HuH-7.5 (cell line): ENCODE measurements around the gene PPARG.
"Not testable (repeated sequence)": the region's sequence is repeated elsewhere in the genome, so short reads cannot be mapped to it uniquely, and the experiment has no call there.

Source experiments
- DNase-seq: peaks from one replicate; pipeline ENCODE4 v3.0.0; 2011; ENCODE audit warnings: low spot score

Gene PPARG

DNA sequence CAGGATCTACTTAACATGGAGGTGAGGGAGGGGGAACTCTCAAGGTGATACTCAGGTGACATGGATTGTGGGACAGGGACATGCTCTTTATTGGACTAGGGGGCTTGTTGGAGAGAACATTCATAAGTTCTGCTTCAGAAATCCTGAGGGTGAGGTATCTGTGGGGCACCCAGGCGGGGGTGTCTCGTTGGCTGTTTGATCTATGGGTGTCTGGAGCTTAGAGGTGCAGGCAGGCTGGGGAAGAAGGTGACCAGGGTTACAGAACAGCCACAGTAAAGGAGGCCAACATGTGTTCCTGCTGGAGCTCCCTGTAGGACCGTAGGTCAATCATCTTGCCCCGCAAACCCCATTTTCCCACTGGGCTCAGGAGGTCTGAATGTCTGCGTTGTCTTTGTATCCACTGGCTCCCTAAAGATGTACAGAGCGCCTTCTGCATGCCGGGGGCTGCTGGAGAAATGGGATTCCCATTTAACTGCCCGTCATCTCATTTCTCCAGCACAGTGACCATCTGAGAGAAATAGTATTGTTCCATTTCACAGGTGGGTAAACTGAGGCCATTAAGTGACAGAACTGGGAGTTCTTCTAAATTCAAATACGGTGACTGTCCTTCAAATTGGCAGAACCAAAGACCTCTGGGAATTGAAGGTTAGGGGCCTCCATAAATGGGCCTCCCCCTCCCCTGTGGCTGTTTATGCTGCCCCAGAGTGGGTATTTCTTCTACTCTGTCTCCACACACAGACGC lies 155.1 kb downstream of the PPARG start:
- no peak for DNase-seq

DNA sequence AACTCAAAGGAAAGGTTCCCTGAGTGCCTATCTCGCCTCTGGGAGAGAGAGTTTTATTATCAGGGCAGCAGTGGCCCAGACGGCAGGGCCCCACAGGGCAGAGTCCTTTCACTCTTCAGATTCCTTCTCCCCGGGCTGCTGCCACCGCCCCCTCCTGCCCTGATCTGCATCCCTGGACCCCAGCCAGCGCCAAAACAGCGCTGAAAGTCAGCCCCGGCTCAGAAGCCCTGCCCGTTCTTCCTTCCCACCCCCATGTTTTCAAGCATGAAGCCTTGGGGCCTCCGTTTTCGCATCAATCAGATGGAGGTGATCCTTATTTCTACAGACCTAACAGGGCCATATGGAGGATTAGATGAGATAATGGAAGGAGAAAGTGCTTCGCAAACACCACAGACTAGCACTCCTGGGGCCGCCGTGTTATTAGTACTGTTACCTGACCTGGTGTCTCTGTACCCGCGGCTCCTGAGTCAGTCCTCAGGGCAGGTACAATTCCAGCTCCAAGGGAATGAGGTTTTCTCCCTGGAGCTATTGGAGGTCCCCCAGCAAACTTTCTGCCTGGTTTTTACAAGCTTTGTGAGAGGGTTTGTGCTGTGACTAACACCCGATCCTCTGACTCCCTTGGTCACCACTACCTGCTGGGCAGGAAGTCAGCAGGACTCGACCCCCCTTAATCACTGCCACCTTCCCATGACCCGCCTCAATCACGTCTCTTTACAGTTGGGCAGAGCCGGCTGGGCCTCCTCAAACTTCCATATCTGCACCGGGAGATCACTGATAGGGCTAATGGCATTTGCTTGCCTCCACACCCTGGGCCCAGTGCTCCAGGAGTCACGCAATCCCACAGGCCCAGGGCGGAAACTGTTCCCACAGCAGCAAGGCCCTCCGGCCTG lies 156.0 kb downstream of the PPARG start:
- peak; percentile 93 for DNase-seq

DNA sequence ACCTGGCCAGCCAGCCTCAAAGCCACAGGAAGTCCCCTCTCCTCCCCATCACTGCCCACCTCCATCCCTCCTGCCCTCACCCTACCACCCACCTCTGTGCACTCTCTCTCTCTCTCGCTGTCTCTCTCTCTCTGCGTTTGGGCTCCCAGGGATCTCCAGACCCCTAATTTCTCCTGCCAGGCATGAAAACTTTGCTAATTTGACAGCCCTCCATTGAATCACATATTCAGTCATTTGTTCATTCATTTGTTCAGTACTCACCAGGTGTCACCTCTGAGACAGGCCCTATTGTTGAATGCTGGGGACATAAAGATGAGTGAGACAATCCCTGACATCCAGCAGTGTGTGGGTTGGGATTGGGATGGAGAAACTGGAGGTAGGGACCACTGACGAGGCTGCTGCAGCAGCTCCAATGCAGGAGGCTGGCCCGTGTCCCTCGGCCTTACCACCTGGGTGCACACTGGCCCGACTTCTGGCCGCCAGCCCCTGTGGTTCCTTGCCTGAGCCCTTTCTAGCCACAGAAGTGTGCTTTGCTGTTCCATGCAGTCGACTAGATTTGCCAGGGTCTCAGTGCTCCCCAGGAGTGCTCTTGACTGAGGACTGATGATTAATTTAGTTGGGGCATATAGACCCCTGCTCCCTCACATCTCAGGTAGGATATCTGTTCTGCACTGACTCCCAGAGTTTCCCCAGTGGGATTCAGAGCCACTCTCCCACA lies 156.8 kb downstream of the PPARG start:
- no peak for DNase-seq

DNA sequence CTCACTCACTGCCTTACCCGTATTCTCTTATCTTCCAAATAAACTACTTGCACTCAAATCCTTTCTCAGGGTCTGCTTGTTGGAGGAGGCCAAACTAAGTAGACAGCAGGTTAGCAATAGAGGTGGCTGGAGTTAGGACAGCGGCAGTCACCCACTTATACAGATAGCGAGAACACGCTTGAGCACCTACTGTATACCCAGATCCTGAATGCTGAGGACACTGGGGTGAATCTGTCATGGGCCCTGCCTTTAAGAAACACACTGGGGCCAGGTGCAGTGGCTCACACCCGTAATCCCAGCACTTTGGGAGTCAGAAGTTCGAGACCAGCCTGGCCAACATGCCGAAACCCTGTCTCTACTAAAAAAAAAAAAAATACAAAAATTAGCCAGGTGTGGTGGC lies 157.4 kb downstream of the PPARG start:
- no peak for DNase-seq

DNA sequence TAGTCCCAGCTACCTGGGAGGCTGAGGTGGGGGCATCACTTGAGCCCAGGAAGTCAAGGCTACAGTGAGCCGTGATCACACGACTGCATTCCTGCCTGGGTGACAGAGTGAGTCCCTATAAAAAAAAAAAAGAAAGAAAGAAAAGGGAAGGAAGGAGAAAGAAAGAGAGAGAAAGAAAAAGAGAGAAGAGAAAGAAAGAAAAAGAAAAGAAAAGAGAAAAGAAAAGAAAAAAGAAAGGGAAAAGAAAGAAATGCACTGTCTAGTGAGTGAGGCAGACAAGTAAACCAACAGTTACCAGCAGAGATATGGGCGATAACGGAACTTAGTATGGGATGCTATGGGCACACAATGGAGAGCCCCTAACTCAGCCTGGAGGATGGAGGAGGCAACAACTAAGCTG lies 158.2 kb downstream of the PPARG start:
- DNase-seq: no peak

DNA sequence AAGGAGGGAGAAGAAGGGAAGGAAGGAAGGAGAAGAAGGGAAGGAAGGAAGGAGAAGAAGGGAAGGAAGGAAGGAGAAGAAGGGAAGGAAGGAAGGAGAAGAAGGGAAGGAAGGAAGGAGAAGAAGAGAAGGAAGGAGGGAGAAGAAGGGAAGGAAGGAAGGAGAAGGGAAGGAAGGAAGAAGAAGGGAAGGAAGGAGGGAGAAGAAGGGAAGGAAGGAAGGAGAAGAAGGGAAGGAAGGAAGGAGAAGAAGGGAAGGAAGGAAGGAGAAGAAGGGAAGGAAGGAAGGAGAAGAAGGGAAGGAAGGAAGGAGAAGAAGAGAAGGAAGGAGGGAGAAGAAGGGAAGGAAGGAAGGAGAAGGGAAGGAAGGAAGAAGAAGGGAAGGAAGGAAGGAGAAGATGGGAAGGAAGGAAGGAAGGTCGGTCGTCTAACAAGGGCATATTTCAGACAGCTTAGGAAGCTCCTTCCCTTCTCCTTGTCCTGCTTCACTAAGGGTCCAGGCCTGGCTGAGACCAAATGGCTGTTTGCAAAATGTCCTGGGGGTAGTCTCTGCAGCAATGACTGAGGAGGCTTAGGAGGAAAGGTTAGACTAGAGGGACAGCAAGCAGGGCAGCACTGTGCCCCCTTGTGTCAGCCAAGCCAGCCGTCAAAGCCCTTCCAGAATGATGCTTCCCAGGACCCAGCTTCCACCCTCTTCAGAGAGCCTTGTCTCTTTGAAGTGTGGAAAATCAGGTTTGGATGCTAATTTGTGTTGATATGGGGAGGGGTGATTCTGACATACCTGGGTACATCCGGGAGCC lies 159.7 kb downstream of the PPARG start:
- peak; percentile 39 for DNase-seq

DNA sequence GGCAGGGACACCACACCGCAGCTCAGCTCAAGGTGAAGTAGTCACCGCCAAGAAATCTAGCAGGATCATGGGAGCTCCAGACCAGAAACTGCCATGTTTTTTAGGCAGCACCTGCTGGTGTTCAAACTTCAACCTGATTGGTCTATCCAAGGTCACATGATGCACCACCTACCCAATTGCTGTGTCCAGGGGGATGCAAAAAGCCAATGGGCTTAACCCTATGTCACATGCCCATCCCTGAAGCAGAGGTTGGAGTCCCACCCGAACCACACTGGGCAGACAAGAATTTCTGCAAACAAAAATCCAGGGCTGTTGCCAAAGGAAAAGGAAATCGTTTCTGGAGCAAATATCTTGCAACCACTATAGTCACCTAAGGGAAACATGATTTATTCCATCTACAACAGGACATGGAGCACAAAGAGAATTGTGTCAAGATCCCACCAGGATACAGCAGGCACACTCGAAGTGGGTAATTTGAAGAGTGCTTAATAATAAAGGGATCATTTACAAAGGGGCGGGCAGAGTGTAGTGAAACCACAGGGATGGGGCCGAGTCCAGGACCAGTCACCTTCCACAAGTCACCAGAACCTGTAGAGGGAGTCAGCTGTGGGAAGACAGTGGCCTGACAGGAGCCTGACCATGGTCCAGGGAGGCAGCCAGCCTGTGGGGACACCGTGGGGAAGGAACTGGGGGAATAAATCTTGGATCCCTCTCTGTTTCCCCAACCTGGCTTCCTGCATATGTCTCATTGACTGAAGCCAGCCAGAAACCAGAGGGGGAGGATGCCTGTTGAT lies 161.2 kb downstream of the PPARG start:
- no peak for DNase-seq

DNA sequence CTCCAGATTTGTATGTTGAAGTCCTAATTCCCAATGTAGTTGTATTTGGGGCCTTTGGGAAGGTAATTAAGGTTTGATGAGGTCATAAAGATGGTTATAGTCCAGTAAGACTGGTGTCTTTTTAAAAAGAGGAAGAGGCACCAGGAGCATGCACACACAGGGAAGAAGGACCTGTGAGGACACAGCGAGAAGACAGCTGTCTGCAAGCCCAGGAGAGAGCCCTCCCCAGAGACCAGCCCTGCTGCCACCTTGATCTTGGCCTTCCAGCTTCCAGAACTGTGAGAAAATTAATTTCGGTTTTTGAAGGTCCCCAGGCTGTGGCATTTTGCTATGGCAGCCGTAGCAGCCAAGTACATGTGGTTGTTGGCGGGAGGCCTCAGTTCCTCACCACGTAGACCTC lies 162.6 kb downstream of the PPARG start:
- DNase-seq: no peak

DNA sequence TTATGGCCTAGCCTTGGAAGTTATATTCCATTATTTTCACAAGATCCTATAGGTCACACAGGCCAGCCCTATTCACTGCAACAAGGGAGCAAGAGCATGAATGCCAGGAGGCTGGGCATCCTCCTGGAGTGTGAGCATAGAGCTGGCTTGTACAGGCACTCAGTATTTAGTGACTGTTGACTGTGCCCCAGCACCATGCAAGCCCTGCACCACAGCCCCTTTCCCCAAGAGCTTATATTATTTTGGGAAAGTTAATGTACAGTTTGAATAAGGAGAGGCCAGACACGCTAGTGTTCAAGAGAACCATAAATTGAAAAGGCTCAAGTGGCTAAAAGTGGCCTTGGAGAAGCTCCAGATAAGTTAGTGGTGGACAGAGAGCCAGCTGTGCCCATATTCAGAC lies 163.1 kb downstream of the PPARG start:
- DNase-seq: no peak

DNA sequence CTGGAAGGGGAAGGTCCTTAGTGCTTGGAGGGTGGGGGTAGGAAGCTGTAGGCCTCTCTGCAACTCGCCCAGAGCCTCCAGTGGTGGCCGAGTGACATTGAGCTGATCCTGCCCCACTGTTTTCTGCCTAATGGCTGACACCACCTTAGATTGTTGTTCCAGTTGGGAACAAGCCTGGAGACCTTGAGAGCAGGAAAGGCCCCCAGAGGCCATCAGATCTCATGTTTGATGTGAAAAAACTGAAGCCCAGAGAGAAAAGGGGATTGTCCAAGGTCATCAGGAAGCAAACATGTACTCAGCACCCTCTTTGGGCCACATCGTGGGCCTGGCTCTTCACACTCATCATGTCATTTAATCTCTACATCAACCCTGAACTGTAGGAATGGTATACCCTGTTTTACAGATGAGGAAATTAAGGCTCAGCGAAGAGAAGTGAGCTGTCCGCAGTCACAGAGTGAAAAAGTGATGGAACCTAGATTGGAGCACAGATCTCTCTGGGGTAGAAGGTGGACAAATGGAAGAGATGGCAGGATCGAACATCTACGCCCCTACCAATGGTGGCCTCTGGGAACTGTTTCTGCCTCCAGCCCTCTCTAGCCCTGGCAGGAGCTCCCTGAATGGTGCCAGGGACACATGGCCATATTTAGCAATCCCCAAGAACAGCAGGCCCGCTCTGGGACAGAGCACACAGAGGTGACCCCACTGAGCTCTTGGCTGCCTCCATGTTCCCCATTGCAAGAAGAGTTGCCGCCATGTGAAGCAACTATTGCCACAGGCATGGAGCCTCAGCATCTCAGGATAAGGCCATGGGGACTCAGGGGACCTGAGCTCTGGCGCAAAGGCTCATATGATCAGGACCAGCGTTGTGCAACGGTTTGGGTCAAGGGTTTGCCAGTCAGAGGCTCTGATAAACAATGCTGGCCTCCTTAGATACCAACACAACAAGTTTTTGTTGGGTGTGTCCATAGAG lies 163.8 kb downstream of the PPARG start:
- DNase-seq: no peak

DNA sequence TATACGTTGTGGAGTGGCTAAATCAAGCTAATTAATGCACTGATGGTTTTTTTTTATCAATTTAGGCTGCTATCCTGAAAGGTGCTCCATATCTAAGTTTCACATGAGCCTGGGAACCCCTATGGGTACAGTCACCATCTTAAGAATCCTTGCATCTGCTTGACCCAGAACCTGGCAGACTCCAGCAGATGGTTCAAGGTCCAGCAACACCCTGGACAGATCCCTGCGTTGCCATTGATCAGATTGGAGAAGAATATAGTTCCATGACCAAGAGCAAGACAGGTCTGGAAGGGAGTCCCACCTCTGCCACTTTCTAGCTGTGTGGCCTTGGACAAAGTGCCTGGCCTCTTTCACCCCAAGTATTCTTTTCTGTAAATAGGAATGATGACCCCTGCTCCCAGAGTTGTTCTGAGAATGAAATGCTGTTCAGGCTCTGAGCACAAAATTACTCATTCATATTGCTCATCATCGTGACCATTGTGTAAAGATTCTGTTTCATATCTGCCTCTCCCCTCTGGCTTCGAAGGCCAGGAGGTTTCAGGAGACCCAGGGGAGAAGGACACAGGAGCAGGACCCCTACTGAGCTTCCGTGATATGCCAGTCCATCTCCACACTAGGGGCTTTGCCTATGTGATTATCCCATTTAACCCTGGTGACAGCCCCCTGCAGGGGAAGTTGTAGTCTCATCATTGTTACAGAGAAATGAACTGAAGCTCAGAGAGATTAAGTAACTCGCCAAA lies 165.4 kb downstream of the PPARG start:
- no peak for DNase-seq

DNA sequence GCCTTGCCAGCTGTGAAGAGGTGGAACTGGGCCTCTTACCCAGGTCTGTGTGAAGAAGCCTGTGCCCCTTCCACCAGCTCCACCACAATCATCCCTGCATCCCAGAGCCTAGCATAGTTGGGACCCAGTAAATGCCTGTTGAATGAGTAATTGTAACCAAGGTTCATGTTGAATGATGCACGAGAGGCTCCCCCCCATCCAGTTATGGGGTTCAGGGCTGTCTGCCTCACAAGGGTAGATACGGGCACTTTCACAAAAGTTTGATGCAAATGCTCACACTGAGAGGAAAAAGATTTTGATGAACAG lies 165.9 kb downstream of the PPARG start:
- no peak for DNase-seq

DNA sequence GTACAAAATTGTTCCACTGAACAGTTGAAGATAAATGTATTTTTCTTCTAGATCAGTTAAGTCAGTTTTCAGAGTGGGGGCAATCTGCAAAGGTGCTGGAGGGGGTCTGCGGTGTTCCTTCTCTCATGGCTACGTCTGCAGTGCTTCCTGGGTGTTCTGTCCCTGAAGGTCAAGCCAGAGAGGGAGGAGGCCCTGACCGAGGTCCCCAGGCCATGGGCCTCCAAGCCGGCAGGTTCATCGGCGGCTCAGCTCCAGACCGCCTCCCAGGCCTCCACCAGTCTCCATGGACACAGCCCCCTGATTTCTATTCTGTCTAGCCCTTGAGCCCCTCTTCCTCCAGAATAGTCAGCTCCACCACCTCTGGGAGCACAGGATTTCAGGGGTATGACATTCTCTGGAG lies 166.9 kb downstream of the PPARG start:
- DNase-seq: no peak

DNA sequence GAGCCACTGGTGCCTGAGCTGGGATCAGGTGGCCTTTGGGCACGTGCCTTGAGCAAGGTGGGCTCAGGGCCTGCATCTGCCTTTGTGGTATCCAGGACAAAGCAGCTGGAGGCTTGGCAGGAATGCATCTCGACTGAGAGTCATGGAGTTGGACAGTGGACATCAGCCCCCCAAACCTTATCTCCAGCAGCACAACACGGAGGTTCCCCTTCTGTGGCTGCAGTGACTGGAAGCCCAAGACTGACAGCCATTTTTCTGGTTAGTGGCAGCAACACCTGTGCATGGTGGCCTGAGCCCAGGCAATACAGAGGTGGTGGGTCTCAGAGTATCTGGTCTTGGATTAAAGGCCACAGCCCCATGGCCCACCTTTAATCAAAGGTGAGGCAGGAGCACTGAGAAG lies 167.6 kb downstream of the PPARG start:
- no peak for DNase-seq

DNA sequence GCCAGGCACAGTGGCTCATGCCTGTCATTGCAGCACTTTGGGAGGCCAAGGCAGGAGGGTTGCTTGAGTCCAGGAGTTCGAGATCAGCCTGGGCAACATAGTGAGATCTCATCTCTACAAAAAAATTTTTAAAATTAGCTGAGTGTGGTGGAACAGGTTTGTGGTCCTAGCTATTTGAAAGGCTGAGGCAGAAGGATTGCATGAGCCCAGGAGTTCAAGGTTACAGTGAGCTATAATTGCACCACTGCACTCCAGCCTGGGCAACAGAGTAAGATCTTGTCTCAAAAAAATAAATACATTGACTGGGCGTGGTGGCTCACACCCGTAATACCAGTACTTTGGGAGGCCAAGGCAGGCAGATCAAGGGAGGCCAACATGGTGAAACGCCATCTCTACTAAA lies 168.5 kb downstream of the PPARG start:
- not testable (repeated sequence) for DNase-seq

DNA sequence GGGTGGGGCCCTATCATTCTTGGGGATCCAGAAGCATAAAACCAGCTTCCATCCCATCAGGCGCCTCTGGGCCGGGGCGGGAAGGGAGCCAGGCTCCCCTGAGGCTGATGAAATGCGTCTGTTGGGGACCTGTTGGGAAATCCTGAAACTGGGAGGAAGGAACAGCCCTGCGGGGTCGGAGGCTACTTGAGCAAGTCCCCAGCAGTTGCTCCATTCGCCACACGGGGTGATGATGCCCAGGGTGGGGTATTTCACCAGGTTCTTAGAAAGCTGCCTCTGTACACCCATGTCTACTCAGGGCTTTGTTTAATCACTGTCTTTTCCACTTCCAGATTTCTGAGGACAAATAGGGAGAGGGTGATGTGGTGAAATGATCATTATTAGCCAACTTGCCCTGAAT lies 170.0 kb downstream of the PPARG start:
- DNase-seq: no peak

DNA sequence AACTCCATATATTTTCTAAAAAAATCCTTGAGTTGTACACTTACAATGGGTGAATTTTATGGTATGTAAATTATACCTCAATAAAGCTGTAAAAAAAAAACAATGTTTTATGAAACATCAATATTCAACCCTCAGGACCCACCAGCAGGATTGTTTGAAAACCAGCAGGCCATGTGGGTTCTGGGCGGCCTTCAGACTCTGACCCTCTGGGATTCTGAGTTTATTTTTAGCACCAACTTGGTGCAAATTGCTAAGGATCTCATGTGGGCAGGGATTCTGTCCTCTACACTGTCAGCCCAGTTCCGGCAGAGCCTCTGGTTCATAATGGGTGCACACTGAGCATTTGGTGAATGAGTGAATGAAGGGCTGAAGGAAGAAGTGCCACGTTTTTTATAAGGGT lies 171.3 kb downstream of the PPARG start:
- DNase-seq: no peak

DNA sequence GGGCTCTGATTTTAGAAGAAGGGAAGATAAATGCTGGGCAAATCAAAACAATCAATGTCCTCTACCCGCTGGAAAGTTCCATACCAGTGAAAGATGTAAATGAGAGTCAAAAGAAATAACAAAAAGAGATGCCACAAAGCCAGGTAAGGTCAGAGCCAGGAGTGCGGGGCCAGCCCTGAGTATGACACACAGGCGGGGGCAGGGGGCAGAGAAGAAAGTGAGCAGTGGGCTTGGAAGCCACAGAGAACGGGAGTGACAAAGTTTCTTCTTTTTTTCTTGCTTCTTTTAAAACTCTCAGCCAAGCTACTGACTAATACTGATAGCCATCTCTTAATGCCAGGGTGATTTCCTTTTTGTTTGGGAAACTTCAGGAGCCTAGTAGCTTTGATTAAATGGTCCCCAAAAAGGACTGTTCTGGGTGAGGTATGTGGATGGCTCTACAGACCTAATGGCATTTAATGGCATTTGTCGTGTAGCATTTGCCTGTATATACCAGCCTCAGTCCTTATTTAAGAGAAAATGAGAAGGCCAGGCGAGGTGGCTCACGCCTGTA lies 172.3 kb downstream of the PPARG start:
- DNase-seq: no peak
